ENCODE measurements around the gene KIF14. TPM values are rescaled to one million over a fixed set of nuclear protein-coding genes. Genes with fewer than 3 reads are reported as not detected.
A peak's percentile ranks its signal among the peaks of the same experiment; 100 is the strongest.

Gene KIF14
- total and polyA plus RNA-seq, 2 of the 13 experiments (the other 11 are each of a cell fraction or from before 2014, with no cell fraction given): 3.3 to 11.2 TPM

DNA sequence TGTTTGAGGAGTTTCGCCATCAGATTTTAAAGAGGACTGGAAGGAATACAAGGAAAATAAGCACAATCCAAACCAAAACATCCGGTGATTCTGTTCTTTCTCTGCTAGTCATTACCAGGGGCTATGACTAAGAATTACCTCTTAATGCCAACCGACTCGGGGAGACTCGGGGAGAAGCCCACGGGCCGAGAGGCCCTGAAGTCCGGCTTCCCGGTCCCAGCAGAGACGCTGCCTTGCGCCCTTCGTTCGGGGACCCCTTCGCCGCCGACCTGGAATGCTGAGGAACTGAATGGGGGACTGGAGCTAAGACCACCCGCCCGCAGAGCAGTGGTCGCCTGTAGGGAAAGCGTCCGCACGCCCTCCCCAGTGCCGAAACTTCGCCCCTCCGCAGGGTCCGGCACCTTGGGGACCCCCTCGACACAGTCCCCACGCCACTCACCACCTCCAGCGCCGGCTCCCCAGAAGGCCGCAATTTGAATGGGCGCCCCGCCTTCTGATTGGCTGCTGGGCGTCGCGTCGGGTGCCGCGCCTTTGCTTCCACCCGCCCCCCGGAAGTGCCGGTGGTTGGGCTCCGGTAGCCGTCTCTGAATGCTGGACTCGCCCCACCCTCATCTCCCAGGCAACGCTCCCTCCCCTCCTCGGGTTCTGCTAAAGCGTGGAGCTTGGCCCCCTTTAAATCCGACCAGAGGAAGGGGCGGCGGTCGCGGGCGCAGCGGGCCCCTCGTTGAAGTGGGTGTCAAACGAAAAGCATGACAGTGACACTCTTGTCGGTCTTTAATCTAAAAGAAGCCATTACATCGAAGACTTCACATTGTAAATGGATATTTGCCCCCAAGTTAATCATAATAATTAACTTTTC is at the start of gene KIF14 (continued):
- TF ChIP-seq TRIM24 (CRISPR knock-in tag; IDR thresholded peaks at IDR 0.05) (no peak), ZNF232 (CRISPR knock-in tag; IDR thresholded peaks at IDR 0.05; ENCODE audit: borderline replicate concordance) (no peak), CREB1 (IDR thresholded peaks at IDR 0.05) (peak; percentile 83), CREB1 (CRISPR knock-in tag; IDR thresholded peaks at IDR 0.05) (peak; percentile 95), ZNF136 (CRISPR knock-in tag; IDR thresholded peaks at IDR 0.05; ENCODE audit: low read depth) (no peak), ZNF543 (CRISPR knock-in tag; IDR thresholded peaks at IDR 0.05) (0 out of 2 replicates have a peak, but pooled peaks have one; percentile 42)
- TF ChIP-seq, protein P1, sequence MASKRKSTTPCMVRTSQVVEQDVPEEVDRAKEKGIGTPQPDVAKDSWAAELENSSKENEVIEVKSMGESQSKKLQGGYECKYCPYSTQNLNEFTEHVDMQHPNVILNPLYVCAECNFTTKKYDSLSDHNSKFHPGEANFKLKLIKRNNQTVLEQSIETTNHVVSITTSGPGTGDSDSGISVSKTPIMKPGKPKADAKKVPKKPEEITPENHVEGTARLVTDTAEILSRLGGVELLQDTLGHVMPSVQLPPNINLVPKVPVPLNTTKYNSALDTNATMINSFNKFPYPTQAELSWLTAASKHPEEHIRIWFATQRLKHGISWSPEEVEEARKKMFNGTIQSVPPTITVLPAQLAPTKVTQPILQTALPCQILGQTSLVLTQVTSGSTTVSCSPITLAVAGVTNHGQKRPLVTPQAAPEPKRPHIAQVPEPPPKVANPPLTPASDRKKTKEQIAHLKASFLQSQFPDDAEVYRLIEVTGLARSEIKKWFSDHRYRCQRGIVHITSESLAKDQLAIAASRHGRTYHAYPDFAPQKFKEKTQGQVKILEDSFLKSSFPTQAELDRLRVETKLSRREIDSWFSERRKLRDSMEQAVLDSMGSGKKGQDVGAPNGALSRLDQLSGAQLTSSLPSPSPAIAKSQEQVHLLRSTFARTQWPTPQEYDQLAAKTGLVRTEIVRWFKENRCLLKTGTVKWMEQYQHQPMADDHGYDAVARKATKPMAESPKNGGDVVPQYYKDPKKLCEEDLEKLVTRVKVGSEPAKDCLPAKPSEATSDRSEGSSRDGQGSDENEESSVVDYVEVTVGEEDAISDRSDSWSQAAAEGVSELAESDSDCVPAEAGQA (IDR thresholded peaks at IDR 0.05; ENCODE audit: low read depth): 0 out of 2 replicates have a peak, but pooled peaks have one; percentile 53
- TF ChIP-seq, protein P1 (CRISPR knock-in tag; IDR thresholded peaks at IDR 0.05; ENCODE audit: borderline replicate concordance): no peak
- TF ChIP-seq, protein P2, sequence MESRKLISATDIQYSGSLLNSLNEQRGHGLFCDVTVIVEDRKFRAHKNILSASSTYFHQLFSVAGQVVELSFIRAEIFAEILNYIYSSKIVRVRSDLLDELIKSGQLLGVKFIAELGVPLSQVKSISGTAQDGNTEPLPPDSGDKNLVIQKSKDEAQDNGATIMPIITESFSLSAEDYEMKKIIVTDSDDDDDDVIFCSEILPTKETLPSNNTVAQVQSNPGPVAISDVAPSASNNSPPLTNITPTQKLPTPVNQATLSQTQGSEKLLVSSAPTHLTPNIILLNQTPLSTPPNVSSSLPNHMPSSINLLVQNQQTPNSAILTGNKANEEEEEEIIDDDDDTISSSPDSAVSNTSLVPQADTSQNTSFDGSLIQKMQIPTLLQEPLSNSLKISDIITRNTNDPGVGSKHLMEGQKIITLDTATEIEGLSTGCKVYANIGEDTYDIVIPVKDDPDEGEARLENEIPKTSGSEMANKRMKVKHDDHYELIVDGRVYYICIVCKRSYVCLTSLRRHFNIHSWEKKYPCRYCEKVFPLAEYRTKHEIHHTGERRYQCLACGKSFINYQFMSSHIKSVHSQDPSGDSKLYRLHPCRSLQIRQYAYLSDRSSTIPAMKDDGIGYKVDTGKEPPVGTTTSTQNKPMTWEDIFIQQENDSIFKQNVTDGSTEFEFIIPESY (CRISPR knock-in tag; IDR thresholded peaks at IDR 0.05): 0 out of 2 replicates have a peak, but pooled peaks have one; percentile 13
- TF ChIP-seq, protein P3, sequence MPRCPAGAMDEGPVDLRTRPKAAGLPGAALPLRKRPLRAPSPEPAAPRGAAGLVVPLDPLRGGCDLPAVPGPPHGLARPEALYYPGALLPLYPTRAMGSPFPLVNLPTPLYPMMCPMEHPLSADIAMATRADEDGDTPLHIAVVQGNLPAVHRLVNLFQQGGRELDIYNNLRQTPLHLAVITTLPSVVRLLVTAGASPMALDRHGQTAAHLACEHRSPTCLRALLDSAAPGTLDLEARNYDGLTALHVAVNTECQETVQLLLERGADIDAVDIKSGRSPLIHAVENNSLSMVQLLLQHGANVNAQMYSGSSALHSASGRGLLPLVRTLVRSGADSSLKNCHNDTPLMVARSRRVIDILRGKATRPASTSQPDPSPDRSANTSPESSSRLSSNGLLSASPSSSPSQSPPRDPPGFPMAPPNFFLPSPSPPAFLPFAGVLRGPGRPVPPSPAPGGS (CRISPR knock-in tag; IDR thresholded peaks at IDR 0.05): 0 out of 2 replicates have a peak, but pooled peaks have one; percentile 31
